Panc1 (cell line): ENCODE data around the gene KRT1. TPM values are rescaled to one million over a fixed set of nuclear protein-coding genes. Genes with fewer than 3 reads are reported as not detected.

ENCODE experiments used
- ATAC-seq: fragments of 200-7000 bp; cut with Tn5 transposase; 2 replicates; pipeline ENCODE4 v1.9.1; 2020; ENCODE audit warnings: mild to moderate bottlenecking, moderate library complexity
- BruUV-seq: library from RNA; stranded (reverse); fragments of 400-500 nt; replicated peaks from 2 replicates; lab custom pipeline; 2021; lab: Mats Ljungman, UMichigan
- CTCF ChIA-PET: fragments of 300-600 bp; sonication (Branson Sonifier 250); formaldehyde crosslinking; loops from one replicate; lab custom pipeline; 2022; ENCODE audit warnings: antibody characterized with exemption; lab: Charles Lee
- POLR2A ChIA-PET: fragments of 300-600 bp; sonication (Branson Sonifier 250); formaldehyde crosslinking; loops from one replicate; lab custom pipeline; 2022; ENCODE audit warnings: antibody characterized with exemption; lab: Charles Lee
- DNase-seq: peaks from one replicate; pipeline ENCODE4 v3.0.0-alpha.2; 2010; ENCODE audit warnings: low read depth, low spot score
- H3K27ac ChIP-seq: 2 replicates; pipeline ENCODE4 v1.5.1; 2011; ENCODE audit warnings: mild to moderate bottlenecking, low read length, inconsistent platforms
- H3K27me3 ChIP-seq: fragments of 200-500 bp; sonication (Bioruptor generic); 2 replicates; pipeline ENCODE4 v1.6.0; 2014; ENCODE audit warnings: low read length, inconsistent platforms; ENCODE audit not compliant: control insufficient read depth, insufficient read depth
- H3K36me3 ChIP-seq: fragments of 200-500 bp; sonication (Bioruptor generic); 2 replicates; pipeline ENCODE4 v1.5.1; 2014; ENCODE audit warnings: inconsistent platforms, mild to moderate bottlenecking, low read length, moderate library complexity; ENCODE audit not compliant: control insufficient read depth, insufficient read depth
- H3K4me1 ChIP-seq: 2 replicates; pipeline ENCODE4 v1.5.1; 2011; ENCODE audit warnings: inconsistent platforms, mild to moderate bottlenecking, low read length, moderate library complexity; ENCODE audit not compliant: control insufficient read depth, insufficient read depth
- H3K4me3 ChIP-seq, 2 experiments: 2 replicates each; pipeline ENCODE4 v1.5.1; 2011 to 2012; ENCODE audit warnings: low read depth in 2 of 2, low read length in 2 of 2, mild to moderate bottlenecking in 2 of 2, inconsistent platforms in 1 of 2, moderate library complexity in 1 of 2
- H3K9me3 ChIP-seq: fragments of 200-500 bp; sonication (Bioruptor generic); 2 replicates; pipeline ENCODE4 v1.5.1; 2014; ENCODE audit warnings: low read depth, mild to moderate bottlenecking, inconsistent platforms, low read length, moderate library complexity; ENCODE audit not compliant: control insufficient read depth, insufficient read depth
- POLR2AphosphoS5 ChIP-seq: IDR thresholded peaks from 2 replicates; pipeline ENCODE4 v1.6.1; 2012; ENCODE audit warnings: mild to moderate bottlenecking, low read depth, low read length, moderate library complexity
- SIN3A ChIP-seq: IDR thresholded peaks from 2 replicates; pipeline ENCODE4 v1.6.1; 2012; ENCODE audit warnings: low read depth, mild to moderate bottlenecking, low read length, moderate library complexity, borderline replicate concordance; ENCODE audit not compliant: insufficient read depth
- TCF7L2 ChIP-seq: IDR thresholded peaks from 2 replicates; pipeline ENCODE4 v1.6.1; 2011; ENCODE audit warnings: mild to moderate bottlenecking, low read depth, low read length, inconsistent platforms
- in situ Hi-C: cut with HindIII; loops from 2 replicates; pipeline ENCODE4 v1.10.0; 2016; ENCODE audit warnings: low sequenced_read_pairs, low pct_unique_long_range_greater_than_20kb
- intact Hi-C: fragments of 100-400 bp; cut with micrococcal nuclease; formaldehyde crosslinking; loops from one replicate; pipeline ENCODE4 v1.10.0; 2022; ENCODE audit not compliant: unreplicated experiment
- total RNA-seq: library from RNA; stranded (reverse); gene quantifications from one replicate; pipeline ENCODE4 v1.2.1, GENCODE V29; 2021; ENCODE audit not compliant: unreplicated experiment
- TF ChIP-seq, protein P1 (sequence below): fragments of 450-650 bp; IDR thresholded peaks from 2 replicates; pipeline ENCODE4 v1.5.1; 2017; ENCODE audit warnings: mild to moderate bottlenecking
- TF ChIP-seq, protein P2 (sequence below), 2 experiments: IDR thresholded peaks; 2 replicates each; pipeline ENCODE4 v1.6.1; 2011 to 2012; ENCODE audit warnings: low read depth in 2 of 2, control low read depth in 1 of 2, low read length in 1 of 2, mild to moderate bottlenecking in 1 of 2, moderate library complexity in 1 of 2; ENCODE audit not compliant: insufficient read depth in 1 of 2

Gene KRT1
- total RNA-seq, 1 experiment from 2014 or later = not detected

DNA sequence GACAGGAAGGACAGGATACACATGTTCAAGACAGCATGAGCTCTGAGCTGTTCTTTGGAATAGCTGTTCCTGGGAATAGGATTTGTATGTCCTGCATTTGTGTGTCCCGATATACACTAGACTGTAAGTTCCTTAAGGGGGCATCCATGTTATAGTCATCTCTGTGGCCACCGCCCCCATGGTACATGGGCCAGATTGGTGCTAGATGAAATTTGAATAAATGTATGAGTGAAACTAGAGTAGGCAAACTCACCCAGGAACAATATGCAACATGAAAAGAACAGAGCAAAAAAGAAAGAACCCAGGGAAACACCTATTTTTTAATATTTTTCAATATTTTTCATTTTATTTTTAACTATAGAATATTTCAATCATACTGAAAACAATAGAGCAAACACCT is 48.2 kb upstream of the KRT1 start:
- intact Hi-C loops = no loop called here
- CTCF ChIA-PET = no interaction called here
- peaks cover 15% of the 10 kb centered on the region; the same call in 1 of the 2 replicates for H3K27me3 ChIP-seq

DNA sequence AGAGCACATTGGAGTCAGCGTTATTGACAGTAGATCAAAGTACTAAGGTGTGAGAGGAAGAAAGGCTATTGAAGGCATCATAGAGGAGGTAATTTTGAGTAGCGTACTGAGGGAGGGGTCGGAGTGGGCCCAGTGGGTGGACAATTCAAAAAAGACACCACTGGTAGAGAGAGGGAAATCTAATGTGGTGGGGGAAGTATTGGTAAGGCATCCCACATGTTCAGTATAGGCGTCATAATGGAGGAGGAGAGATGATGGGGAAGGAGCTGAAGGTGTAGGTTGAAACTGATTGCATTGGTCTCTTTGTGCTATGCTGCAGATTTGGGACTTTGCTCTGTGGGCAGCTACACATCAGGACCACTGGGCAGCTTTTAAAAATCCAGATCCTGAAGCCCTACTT is 46.8 kb upstream of the KRT1 start:
- no peak for TF ChIP-seq TCF7L2
- TF ChIP-seq SIN3A = no peak
- no peak for TF ChIP-seq POLR2AphosphoS5
- TF ChIP-seq, protein P1, sequence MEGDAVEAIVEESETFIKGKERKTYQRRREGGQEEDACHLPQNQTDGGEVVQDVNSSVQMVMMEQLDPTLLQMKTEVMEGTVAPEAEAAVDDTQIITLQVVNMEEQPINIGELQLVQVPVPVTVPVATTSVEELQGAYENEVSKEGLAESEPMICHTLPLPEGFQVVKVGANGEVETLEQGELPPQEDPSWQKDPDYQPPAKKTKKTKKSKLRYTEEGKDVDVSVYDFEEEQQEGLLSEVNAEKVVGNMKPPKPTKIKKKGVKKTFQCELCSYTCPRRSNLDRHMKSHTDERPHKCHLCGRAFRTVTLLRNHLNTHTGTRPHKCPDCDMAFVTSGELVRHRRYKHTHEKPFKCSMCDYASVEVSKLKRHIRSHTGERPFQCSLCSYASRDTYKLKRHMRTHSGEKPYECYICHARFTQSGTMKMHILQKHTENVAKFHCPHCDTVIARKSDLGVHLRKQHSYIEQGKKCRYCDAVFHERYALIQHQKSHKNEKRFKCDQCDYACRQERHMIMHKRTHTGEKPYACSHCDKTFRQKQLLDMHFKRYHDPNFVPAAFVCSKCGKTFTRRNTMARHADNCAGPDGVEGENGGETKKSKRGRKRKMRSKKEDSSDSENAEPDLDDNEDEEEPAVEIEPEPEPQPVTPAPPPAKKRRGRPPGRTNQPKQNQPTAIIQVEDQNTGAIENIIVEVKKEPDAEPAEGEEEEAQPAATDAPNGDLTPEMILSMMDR = no peak
- TF ChIP-seq, protein P2, sequence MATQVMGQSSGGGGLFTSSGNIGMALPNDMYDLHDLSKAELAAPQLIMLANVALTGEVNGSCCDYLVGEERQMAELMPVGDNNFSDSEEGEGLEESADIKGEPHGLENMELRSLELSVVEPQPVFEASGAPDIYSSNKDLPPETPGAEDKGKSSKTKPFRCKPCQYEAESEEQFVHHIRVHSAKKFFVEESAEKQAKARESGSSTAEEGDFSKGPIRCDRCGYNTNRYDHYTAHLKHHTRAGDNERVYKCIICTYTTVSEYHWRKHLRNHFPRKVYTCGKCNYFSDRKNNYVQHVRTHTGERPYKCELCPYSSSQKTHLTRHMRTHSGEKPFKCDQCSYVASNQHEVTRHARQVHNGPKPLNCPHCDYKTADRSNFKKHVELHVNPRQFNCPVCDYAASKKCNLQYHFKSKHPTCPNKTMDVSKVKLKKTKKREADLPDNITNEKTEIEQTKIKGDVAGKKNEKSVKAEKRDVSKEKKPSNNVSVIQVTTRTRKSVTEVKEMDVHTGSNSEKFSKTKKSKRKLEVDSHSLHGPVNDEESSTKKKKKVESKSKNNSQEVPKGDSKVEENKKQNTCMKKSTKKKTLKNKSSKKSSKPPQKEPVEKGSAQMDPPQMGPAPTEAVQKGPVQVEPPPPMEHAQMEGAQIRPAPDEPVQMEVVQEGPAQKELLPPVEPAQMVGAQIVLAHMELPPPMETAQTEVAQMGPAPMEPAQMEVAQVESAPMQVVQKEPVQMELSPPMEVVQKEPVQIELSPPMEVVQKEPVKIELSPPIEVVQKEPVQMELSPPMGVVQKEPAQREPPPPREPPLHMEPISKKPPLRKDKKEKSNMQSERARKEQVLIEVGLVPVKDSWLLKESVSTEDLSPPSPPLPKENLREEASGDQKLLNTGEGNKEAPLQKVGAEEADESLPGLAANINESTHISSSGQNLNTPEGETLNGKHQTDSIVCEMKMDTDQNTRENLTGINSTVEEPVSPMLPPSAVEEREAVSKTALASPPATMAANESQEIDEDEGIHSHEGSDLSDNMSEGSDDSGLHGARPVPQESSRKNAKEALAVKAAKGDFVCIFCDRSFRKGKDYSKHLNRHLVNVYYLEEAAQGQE (IDR thresholded peaks at IDR 0.05; ENCODE audit: insufficient read depth in 1 of 2, low read depth in 2 of 2, low read length in 1 of 2) = no peak
- ATAC-seq = no peak
- CTCF ChIA-PET = no interaction called here
- POLR2A ChIA-PET = no interaction called here
- H3K36me3 ChIP-seq = no peaks in the 10 kb centered on the region
- in situ Hi-C loops (no loop called here), intact Hi-C loops (no loop called here)
- no peak overlapping the region for H3K4me3 ChIP-seq
- no peaks in the 10 kb centered on the region for H3K4me1 ChIP-seq
- no peak overlapping the region for H3K27ac ChIP-seq
- BruUV-seq = no TSS peak
- H3K27me3 ChIP-seq = peaks cover 14% of the 10 kb centered on the region; the same call in 1 of the 2 replicates
- H3K9me3 ChIP-seq = no peaks in the 10 kb centered on the region
- no peak for DNase-seq

More for the DNA sequence above, 48.2 kb upstream of the KRT1 start:
- no peak for DNase-seq
- POLR2A ChIA-PET = no interaction called here
- Histone ChIP-seq H3K36me3 (no peaks in the 10 kb centered on the region), H3K4me3 (no peak overlapping the region), H3K9me3 (no peaks in the 10 kb centered on the region), H3K4me1 (no peaks in the 10 kb centered on the region), H3K27ac (no peak overlapping the region)
- in situ Hi-C loops = no loop called here
- no peak for ATAC-seq
- TF ChIP-seq, protein P1 = no peak
- no peak for TF ChIP-seq SIN3A
- no TSS peak for BruUV-seq
